Tibial artery (tissue), 4 donors: Measurements from ENCODE around the gene CALML6.

Experiments used
- DNase-seq, 2 donors: peaks; one replicate each; pipeline ENCODE4 v3.0.0-alpha.2; 2019
- H3K27ac ChIP-seq, 2 donors: fragments of 200-600 bp; sonication (generic) in 1 of 2; 1 replicate in 1 of 2; 2 replicates in 1 of 2; pipeline ENCODE4 v1.5.1; 2018 to 2019; ENCODE audit warnings: mild to moderate bottlenecking in 1 of 2
- H3K27me3 ChIP-seq, 2 donors: fragments of 200-600 bp; sonication (generic) in 1 of 2; one replicate each; pipeline versions ENCODE4 v1.5.1 to v1.6.0; 2016 to 2019
- H3K36me3 ChIP-seq, 3 donors: fragments of 200-600 bp; sonication (generic) in 2 of 3; one replicate each; pipeline ENCODE4 v1.5.1; 2016 to 2019; ENCODE audit warnings: mild to moderate bottlenecking in 2 of 3
- H3K4me1 ChIP-seq, 4 donors: fragments of 200-600 bp; sonication (generic) in 2 of 4; 1 replicate in 3 of 4; 2 replicates in 1 of 4; pipeline ENCODE4 v1.5.1; 2016 to 2019
- H3K4me3 ChIP-seq, 2 donors: fragments of 200-600 bp; sonication (generic) in 1 of 2; 1 replicate in 1 of 2; 2 replicates in 1 of 2; pipeline ENCODE4 v1.5.1; 2018 to 2019; ENCODE audit warnings: mild to moderate bottlenecking in 2 of 2
- H3K9me3 ChIP-seq, 3 donors: fragments of 200-600 bp; sonication (generic) in 1 of 3; one replicate each; pipeline ENCODE4 v1.5.1; 2016 to 2019
- intact Hi-C: fragments of 100-400 bp; cut with DNase I; formaldehyde crosslinking; loops from one replicate; pipeline ENCODE4 v1.15.0; 2023; ENCODE audit warnings: low total_unique reads
- TF ChIP-seq, protein P1 (sequence below), 2 experiments: fragments of 200-600 bp in 1 of 2; fragments of 450-650 bp in 1 of 2; IDR thresholded peaks; one replicate each; pipeline ENCODE4 v1.5.1; 2017 to 2019; ENCODE audit warnings: antibody characterized with exemption in 2 of 2, mild to moderate bottlenecking in 1 of 2, moderate library complexity in 1 of 2

CALML6 gene

DNA sequence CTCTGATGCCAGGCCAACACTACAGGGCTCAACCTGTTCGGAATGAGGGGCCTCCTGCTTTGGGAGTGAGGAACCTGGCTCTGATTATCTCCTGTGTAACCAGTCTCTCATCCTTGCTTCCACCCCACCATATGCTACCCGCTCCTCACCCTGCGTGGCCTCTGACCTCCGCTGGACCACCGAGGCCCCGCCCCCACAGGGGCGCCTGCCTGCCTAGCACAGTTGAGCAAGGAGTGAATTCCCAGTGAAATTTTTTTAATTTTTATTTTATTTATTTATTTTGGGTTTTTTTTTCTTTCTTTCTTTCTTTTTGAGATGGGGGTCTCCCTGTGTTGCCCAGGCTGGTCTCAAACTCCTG is 22.3 kb upstream of the CALML6 start:
- Histone ChIP-seq H3K9me3 (no peaks in the 10 kb centered on the region), H3K27me3 (peaks cover 0 to 13% of the 10 kb centered on the region in 2 donors), H3K36me3 (no peaks in the 10 kb centered on the region), H3K4me3 (peak overlapping the region in 1 of 2 donors; percentile 90), H3K27ac (peak overlapping the region in 1 of 2 donors; percentile 92), H3K4me1 (peaks cover 0 to 49% (median 40%) of the 10 kb centered on the region in 4 donors)
- DNase-seq = no peak
- intact Hi-C loops = loop anchor here (10.0 kb wide), 1 partner anchor 108 kb away; no protein-coding TSS in a partner anchor
- TF ChIP-seq, protein P1, sequence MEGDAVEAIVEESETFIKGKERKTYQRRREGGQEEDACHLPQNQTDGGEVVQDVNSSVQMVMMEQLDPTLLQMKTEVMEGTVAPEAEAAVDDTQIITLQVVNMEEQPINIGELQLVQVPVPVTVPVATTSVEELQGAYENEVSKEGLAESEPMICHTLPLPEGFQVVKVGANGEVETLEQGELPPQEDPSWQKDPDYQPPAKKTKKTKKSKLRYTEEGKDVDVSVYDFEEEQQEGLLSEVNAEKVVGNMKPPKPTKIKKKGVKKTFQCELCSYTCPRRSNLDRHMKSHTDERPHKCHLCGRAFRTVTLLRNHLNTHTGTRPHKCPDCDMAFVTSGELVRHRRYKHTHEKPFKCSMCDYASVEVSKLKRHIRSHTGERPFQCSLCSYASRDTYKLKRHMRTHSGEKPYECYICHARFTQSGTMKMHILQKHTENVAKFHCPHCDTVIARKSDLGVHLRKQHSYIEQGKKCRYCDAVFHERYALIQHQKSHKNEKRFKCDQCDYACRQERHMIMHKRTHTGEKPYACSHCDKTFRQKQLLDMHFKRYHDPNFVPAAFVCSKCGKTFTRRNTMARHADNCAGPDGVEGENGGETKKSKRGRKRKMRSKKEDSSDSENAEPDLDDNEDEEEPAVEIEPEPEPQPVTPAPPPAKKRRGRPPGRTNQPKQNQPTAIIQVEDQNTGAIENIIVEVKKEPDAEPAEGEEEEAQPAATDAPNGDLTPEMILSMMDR (IDR thresholded peaks at IDR 0.05) = no peak

DNA sequence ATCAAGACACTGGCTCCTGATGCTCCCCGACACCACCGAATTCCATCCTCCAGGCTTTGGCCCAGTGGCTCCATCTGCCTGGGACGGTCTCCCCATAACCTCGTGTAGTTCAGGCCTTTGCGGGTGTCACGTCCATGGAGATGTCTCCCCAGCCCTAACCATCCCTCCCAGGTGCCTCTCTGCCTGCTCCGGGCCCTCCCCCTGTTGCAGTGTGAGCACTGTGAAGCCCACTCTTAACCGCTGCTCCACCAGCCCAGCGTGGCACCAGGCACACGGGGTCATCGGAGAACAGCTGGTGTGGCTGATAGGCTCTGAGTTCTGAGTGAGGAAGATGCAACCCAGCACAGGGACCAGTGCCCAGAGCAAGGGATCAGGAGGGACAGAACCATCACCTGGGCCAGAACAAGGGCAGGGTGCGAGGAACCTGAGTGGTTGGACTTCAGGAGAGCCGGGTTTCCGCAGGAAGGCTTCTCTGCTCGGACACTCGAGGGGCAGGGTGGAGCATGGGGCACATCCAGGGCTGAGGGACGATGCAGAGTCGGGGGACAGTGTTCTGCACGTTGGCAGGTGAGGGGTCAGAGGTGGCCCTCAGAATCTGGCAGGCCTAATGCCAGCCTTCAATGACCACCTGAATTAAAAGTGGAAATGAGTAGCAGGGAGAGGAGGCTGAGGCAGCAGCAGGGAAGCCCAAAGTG is 21.6 kb upstream of the CALML6 start:
- Histone ChIP-seq H3K4me3 (no peak overlapping the region), H3K4me1 (peaks cover 0 to 42% (median 35%) of the 10 kb centered on the region in 4 donors), H3K27ac (no peak overlapping the region), H3K9me3 (no peaks in the 10 kb centered on the region), H3K27me3 (peaks cover 0 to 13% of the 10 kb centered on the region in 2 donors), H3K36me3 (no peaks in the 10 kb centered on the region)
- TF ChIP-seq, protein P1 (IDR thresholded peaks at IDR 0.05) = no peak
- no peak for DNase-seq
- intact Hi-C loops = loop anchor here (10.0 kb wide), 1 partner anchor 109 kb away; no protein-coding TSS in a partner anchor

- TF ChIP-seq, protein P1 (IDR thresholded peaks at IDR 0.05) = no peak
- intact Hi-C loops = loop anchor here (10.0 kb wide), 1 partner anchor 109 kb away; no protein-coding TSS in a partner anchor
- no peak overlapping the region for H3K27ac ChIP-seq
These were observed 21.1 kb upstream of the CALML6 start for GRCh38 chr1:1893997-1894353.

GRCh38 chr1:1894354-1895059 is 20.6 kb upstream of the CALML6 start:
- TF ChIP-seq, protein P1 (IDR thresholded peaks at IDR 0.05) = no peak
- DNase-seq = no peak
- Histone ChIP-seq H3K4me3 (no peak overlapping the region), H3K36me3 (no peaks in the 10 kb centered on the region), H3K27me3 (peaks cover 0 to 17% of the 10 kb centered on the region in 2 donors), H3K27ac (no peak overlapping the region), H3K4me1 (peaks cover 0 to 32% (median 27%) of the 10 kb centered on the region in 4 donors), H3K9me3 (no peaks in the 10 kb centered on the region)
- intact Hi-C loops = loop anchor here (10.0 kb wide), 1 partner anchor 110 kb away; no protein-coding TSS in a partner anchor

More at GRCh38 chr1:1893997-1894353, 21.1 kb upstream of the CALML6 start:
- DNase-seq = no peak
- Histone ChIP-seq H3K36me3 (no peaks in the 10 kb centered on the region), H3K27me3 (peaks cover 0 to 13% of the 10 kb centered on the region in 2 donors), H3K4me1 (peaks cover 0 to 37% (median 31%) of the 10 kb centered on the region in 4 donors), H3K9me3 (no peaks in the 10 kb centered on the region), H3K4me3 (no peak overlapping the region)

DNA sequence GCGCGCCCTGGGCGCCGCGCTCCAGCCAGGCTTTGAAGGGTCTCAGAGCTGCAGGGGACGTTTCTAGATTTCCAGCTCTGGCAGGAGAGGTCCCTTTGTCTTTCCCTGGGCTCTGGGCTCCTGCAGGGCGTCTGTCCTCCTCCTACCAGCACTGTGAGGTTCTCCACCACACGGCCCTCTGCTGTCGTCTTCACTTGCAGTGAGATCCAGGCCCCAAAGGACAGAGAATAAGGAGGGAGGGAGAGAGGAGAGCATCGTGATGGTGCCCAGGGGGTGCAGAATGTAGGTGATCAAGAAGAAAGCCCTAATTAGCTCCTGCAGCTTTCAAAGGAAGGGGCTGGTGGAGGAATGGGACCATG is 20.0 kb upstream of the CALML6 start:
- TF ChIP-seq, protein P1 (IDR thresholded peaks at IDR 0.05) = no peak
- intact Hi-C loops = loop anchor here (10.0 kb wide), 1 partner anchor 110 kb away; no protein-coding TSS in a partner anchor
- peaks cover 0 to 22% of the 10 kb centered on the region in 2 donors for H3K27me3 ChIP-seq
- no peaks in the 10 kb centered on the region for H3K36me3 ChIP-seq
- H3K27ac ChIP-seq = no peak overlapping the region
- no peak for DNase-seq
- H3K4me3 ChIP-seq = no peak overlapping the region
- no peaks in the 10 kb centered on the region for H3K9me3 ChIP-seq
- H3K4me1 ChIP-seq = peaks cover 0 to 29% (median 26%) of the 10 kb centered on the region in 4 donors
